ENCODE measurements around the gene ATXN10.

The ATXN10 gene

DNA sequence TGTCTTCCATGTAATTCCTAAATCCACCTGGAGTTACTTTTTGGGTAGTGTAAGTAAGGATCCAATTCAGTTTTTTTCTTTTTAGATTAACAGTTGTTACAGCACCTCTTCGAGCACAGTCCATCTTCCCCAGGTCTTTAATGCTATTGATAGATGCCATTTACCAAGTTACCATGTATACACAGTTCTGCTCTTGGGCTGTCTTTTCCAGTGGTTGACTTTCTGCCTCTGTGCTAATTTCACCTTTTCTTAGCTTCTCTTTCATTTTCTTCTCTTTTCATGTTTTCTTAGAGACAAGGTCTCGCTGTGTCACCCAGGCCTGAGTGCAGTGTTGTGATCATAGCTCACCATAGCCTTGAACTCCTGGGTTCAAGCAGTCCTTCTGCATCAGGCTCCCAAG, 12.0 kb downstream of the ATXN10 start:
- peaks cover 6% of the 10 kb centered on the region; the same call in 1 of the 2 replicates for H3K36me3 ChIP-seq (ENCODE audit: low read length)
- 0 out of 2 replicates have a peak overlapping the region, but pooled peaks have one; percentile 5 for H3K27ac ChIP-seq (ENCODE audit: low read depth, low read length)
- peaks cover 100% of the 10 kb centered on the region for H3K79me2 ChIP-seq (ENCODE audit: insufficient read depth, low read length)
- no peak overlapping the region for H3K4me3 ChIP-seq (ENCODE audit: insufficient read depth, low read length, poor library complexity, severe bottlenecking)
- H3K27me3 ChIP-seq (ENCODE audit: low read length) = no peaks in the 10 kb centered on the region
- peaks cover 34% of the 10 kb centered on the region for H4K20me1 ChIP-seq (ENCODE audit: low read depth, low read length)
- H3K9ac ChIP-seq (ENCODE audit: low read length) = no peak overlapping the region
- no peak overlapping the region for H2AFZ ChIP-seq (ENCODE audit: low read depth, low read length, severe bottlenecking)
- no peak for TF ChIP-seq CTCF (IDR thresholded peaks at IDR 0.05; ENCODE audit: insufficient read depth, low read length, poor library complexity, severe bottlenecking)
- TF ChIP-seq EZH2phosphoT487 (conservative IDR thresholded peaks at IDR 0.05; ENCODE audit: low read length) = no peak
- 0 out of 2 replicates have a peak, but pooled peaks cover 4% of the 10 kb centered on the region for H3F3A ChIP-seq (ENCODE audit: insufficient read depth)
- H3K9me3 ChIP-seq (ENCODE audit: insufficient read depth, low read length) = no peaks in the 10 kb centered on the region
- no peaks in the 10 kb centered on the region for H3K9me2 ChIP-seq (replicated peaks; ENCODE audit: insufficient read depth, low read length)
- no peak overlapping the region for H3K4me2 ChIP-seq (ENCODE audit: low read depth, low read length, poor library complexity, severe bottlenecking)

DNA sequence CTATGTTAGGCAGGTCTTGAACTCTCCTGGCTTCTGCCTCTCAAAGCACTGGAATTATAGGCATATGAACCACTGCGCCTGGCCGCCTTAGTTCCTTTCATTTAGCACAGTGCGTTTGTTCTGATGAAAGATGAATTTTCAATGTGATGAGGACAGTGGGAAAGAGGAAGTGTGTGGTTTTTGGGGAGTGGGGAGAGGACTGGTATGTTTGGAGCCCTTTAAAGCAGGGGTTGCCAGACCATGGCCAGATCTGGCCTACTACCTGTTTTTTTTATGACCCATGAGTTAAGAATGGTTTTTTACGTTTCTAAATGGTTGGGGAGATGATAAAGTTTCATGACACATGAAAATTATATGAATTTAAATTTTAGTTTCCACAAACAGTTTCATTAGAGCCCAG, 12.5 kb downstream of the ATXN10 start:
- H3F3A ChIP-seq (ENCODE audit: insufficient read depth) = 0 out of 2 replicates have a peak, but pooled peaks cover 4% of the 10 kb centered on the region
- H4K20me1 ChIP-seq (ENCODE audit: low read depth, low read length) = peaks cover 32% of the 10 kb centered on the region
- peaks cover 5% of the 10 kb centered on the region; the same call in 1 of the 2 replicates for H3K36me3 ChIP-seq (ENCODE audit: low read length)
- H3K27ac ChIP-seq (ENCODE audit: low read depth, low read length) = 0 out of 2 replicates have a peak overlapping the region, but pooled peaks have one; percentile 5
- TF ChIP-seq EZH2phosphoT487 (conservative IDR thresholded peaks at IDR 0.05; ENCODE audit: low read length) (no peak), CTCF (IDR thresholded peaks at IDR 0.05; ENCODE audit: insufficient read depth, low read length, poor library complexity, severe bottlenecking) (no peak)
- no peak overlapping the region for H3K9ac ChIP-seq (ENCODE audit: low read length)
- no peak overlapping the region for H2AFZ ChIP-seq (ENCODE audit: low read depth, low read length, severe bottlenecking)
- no peak overlapping the region for H3K4me2 ChIP-seq (ENCODE audit: low read depth, low read length, poor library complexity, severe bottlenecking)
- no peaks in the 10 kb centered on the region for H3K9me3 ChIP-seq (ENCODE audit: insufficient read depth, low read length)
- H3K9me2 ChIP-seq (replicated peaks; ENCODE audit: insufficient read depth, low read length) = no peaks in the 10 kb centered on the region
- H3K4me3 ChIP-seq (ENCODE audit: insufficient read depth, low read length, poor library complexity, severe bottlenecking) = no peak overlapping the region
- H3K79me2 ChIP-seq (ENCODE audit: insufficient read depth, low read length) = peaks cover 100% of the 10 kb centered on the region
- H3K27me3 ChIP-seq (ENCODE audit: low read length) = no peaks in the 10 kb centered on the region

- Histone ChIP-seq H3F3A (ENCODE audit: insufficient read depth) (0 out of 2 replicates have a peak, but pooled peaks cover 4% of the 10 kb centered on the region), H3K9me3 (ENCODE audit: insufficient read depth, low read length) (no peaks in the 10 kb centered on the region), H3K27ac (ENCODE audit: low read depth, low read length) (no peak overlapping the region), H3K4me3 (ENCODE audit: insufficient read depth, low read length, poor library complexity, severe bottlenecking) (no peak overlapping the region), H3K9ac (ENCODE audit: low read length) (no peak overlapping the region), H3K27me3 (ENCODE audit: low read length) (no peaks in the 10 kb centered on the region), H3K79me2 (ENCODE audit: insufficient read depth, low read length) (peaks cover 100% of the 10 kb centered on the region), H3K9me2 (replicated peaks; ENCODE audit: insufficient read depth, low read length) (no peaks in the 10 kb centered on the region), H3K4me2 (ENCODE audit: low read depth, low read length, poor library complexity, severe bottlenecking) (no peak overlapping the region), H2AFZ (ENCODE audit: low read depth, low read length, severe bottlenecking) (no peak overlapping the region), H4K20me1 (ENCODE audit: low read depth, low read length) (peaks cover 29% of the 10 kb centered on the region), H3K36me3 (ENCODE audit: low read length) (peaks cover 9% of the 10 kb centered on the region; the same call in 1 of the 2 replicates)
- TF ChIP-seq CTCF (IDR thresholded peaks at IDR 0.05; ENCODE audit: insufficient read depth, low read length, poor library complexity, severe bottlenecking) (no peak), EZH2phosphoT487 (conservative IDR thresholded peaks at IDR 0.05; ENCODE audit: low read length) (no peak)
These were observed 13.3 kb downstream of the ATXN10 start for GRCh38 chr22:45684752-45685574.
